Heart left ventricle (tissue), 16 donors: Measurements from ENCODE around the gene LIN28B. TPM values are rescaled to one million over a fixed set of nuclear protein-coding genes. Genes with fewer than 3 reads are reported as not detected.

Experiments
- ATAC-seq, 4 donors: fragments of 200-7000 bp; cut with Tn5 transposase; one replicate each; pipeline ENCODE4 v1.9.1; 2020 to 2022; ENCODE audit warnings: moderate library complexity in 4 of 4, mild to moderate bottlenecking in 3 of 4, moderate number of reproducible peaks in 1 of 4
- DNase-seq, 5 donors: peaks; one replicate each; pipeline ENCODE4 v3.0.0-alpha.2; 2020
- H3K27ac ChIP-seq, 12 donors: fragments of 200-600 bp; sonication (generic) in 4 of 12; one replicate each; pipeline versions ENCODE4 v1.5.0 to v1.8.0; 2016 to 2022; ENCODE audit warnings: mild to moderate bottlenecking in 2 of 12
- H3K27me3 ChIP-seq, 9 donors: fragments of 200-600 bp; sonication (generic) in 2 of 9; one replicate each; pipeline versions ENCODE4 v1.5.1 to v1.8.0; 2016 to 2022; ENCODE audit warnings: mild to moderate bottlenecking in 3 of 9
- H3K36me3 ChIP-seq, 9 donors: fragments of 200-600 bp; sonication (generic) in 2 of 9; one replicate each; pipeline versions ENCODE4 v1.5.0 to v1.8.0; 2018 to 2022; ENCODE audit warnings: mild to moderate bottlenecking in 2 of 9
- H3K4me1 ChIP-seq, 12 donors: fragments of 200-600 bp; sonication (generic) in 4 of 12; one replicate each; pipeline versions ENCODE4 v1.5.0 to v1.8.0; 2016 to 2022; ENCODE audit warnings: mild to moderate bottlenecking in 3 of 12
- H3K4me3 ChIP-seq, 12 donors: fragments of 200-600 bp; sonication (generic) in 4 of 12; one replicate each; pipeline versions ENCODE4 v1.5.0 to v1.8.0; 2017 to 2022; ENCODE audit warnings: mild to moderate bottlenecking in 9 of 12, moderate library complexity in 4 of 12
- H3K9me3 ChIP-seq, 12 donors: fragments of 200-600 bp; sonication (generic) in 4 of 12; one replicate each; pipeline versions ENCODE4 v1.5.0 to v1.8.0; 2016 to 2022; ENCODE audit warnings: mild to moderate bottlenecking in 1 of 12
- CTCF ChIP-seq, 12 donors: fragments of 200-600 bp; sonication (generic) in 4 of 12; IDR thresholded peaks; one replicate each; pipeline versions ENCODE4 v1.5.0 to v1.8.0; 2018 to 2022; ENCODE audit warnings: antibody characterized with exemption in 12 of 12, mild to moderate bottlenecking in 5 of 12
- POLR2A ChIP-seq, 2 donors: fragments of 450-650 bp; IDR thresholded peaks; one replicate each; pipeline ENCODE4 v1.6.1; 2017; ENCODE audit warnings: antibody characterized with exemption in 2 of 2, mild to moderate bottlenecking in 2 of 2, moderate library complexity in 2 of 2
- WGBS, 4 donors: extraction: QIAGEN DNeasy Blood & Tissue Kit in 2 of 4; methylation state at CpG; one replicate each; pipeline versions ENCODE4 v1.1.5 to v1.1.7; 2013 to 2018; 5-methylcytosine and 5-hydroxymethylcytosine counted together
- intact Hi-C, 10 donors: fragments of 100-400 bp; cut with DNase I; formaldehyde crosslinking; loops; one replicate each; pipeline versions ENCODE4 v1.11.1 to v1.14.2; 2022
- polyA plus RNA-seq, 2 donors: library from polyadenylated mRNA; stranded (reverse); fragments of 200-250 nt; gene quantifications; one replicate each; pipeline ENCODE4 v1.2.3, GENCODE V29; 2013
- total RNA-seq, 9 donors: library from RNA; depleted of rRNA in 2 of 9; stranded (reverse); fragments of >200 nt in 2 of 9; fragmentation: NEBNext Ultra II Directional in 3 of 9; extraction: Animal tissue kit (Norgen Biotek cat#: 25700) in 3 of 9; gene quantifications; one replicate each; pipeline versions ENCODE4 v1.1.0 to v1.2.4, GENCODE V29; 2016 to 2023
- donor health status: ischemic (EF 13 %, LVEDD 7.1; RV severe dilation, severe dysfunction).
- donor health status: healthy with polysubstance abuse.
- donor health status: DM: no; HTN: yes; CAD: no.
- donor health status: DM: no; HTN: no; CAD: no.
- donor health status: ischemic (EF 25% LVEDD 6.9; RV normal size, moderate dysfunction).
- donor health status: ischemic (EF 25% LVEDD 5.7; RV mildly dilated, moderate dysfunction).
- donor health status: healthy.
- donor health status: DM: yes; HTN: yes; CAD: no.
- donor health status: ischemic (EF 35%, LVEDD 5.7; RV mildly dilated, moderate dysfunction).
- donor health status: nonischemic (EF 11% LVEDD 7.7; RV severe dilation, severe dysfunction).
- donor health status: DM: yes; HTN: yes; CAD: no.
- donor health status: PGD.
- donor health status: ischemic (EF 29% LVEDD 5.4; RV normal size, mild dysfunction).
- donor health status: nonischemic (EF 23%, LVEDD 6.1; RV moderate dilation, normal function).

The LIN28B gene
- total and polyA plus RNA-seq, 11 donors, result not detected

DNA sequence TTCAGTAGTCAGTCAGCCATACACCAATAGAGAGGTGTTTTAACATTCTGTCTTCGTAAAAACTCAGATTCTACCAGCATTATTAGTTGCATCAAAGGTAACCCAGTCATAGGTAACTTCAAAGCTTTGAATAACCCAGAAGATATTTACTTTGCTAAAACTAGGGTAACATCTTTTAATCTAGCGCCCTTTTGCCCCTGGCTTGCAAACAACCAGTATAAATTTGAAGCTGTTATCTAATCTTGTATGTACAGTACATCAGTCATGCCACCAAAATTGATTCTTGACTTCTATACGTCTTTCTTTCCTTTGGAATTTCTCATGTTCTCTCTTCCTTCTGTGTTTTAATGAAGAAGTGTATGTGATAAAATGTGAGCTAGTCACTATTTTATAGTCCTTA, 109.3 kb downstream of the LIN28B start:
- 60 to 69% (median 64%) methylated on average over 3 of the region's 3 CpGs for WGBS, 4 donors

GRCh38 chr6:105066836-105067235, 109.9 kb downstream of the LIN28B start:
- WGBS, 4 donors, result 58 to 67% (median 60%) methylated on average over 3 of the region's 3 CpGs
- Histone ChIP-seq H3K27me3 (peaks cover 0 to 43% (median 1%) of the 10 kb centered on the region in 9 donors), H3K9me3 (no peaks in the 10 kb centered on the region)

More for the DNA sequence above, 109.3 kb downstream of the LIN28B start:
- intact Hi-C loops, result no loop called here
- DNase-seq (no peak), ATAC-seq (no peak)
- no peaks in the 10 kb centered on the region for H3K36me3 ChIP-seq
- TF ChIP-seq CTCF (IDR thresholded peaks at IDR 0.05), result no peak
- no peak for TF ChIP-seq POLR2A (IDR thresholded peaks at IDR 0.05)
- H3K4me3 ChIP-seq, result no peak overlapping the region
- H3K9me3 ChIP-seq, result no peaks in the 10 kb centered on the region
- no peaks in the 10 kb centered on the region for H3K4me1 ChIP-seq
- peaks cover 0 to 39% (median 0%) of the 10 kb centered on the region in 9 donors for H3K27me3 ChIP-seq
- no peak overlapping the region for H3K27ac ChIP-seq

DNA sequence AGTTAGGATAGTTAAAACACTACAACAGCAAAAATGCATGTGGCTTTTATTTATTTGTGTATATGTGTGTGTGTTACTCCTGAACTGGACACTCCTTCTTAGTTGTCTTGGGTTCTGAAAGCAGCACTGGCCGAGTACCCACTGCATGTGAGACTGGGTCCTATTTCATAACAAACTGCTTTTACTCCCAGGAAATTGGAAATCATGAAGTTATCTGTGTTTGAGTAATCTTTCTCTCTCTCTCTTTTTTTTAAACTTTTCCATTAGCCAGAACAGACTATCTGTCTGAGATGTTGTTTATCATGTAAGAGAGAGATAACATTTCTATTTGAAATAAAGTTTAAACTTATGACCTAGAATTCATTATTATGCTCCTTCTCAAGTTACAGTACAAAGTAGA, 110.4 kb downstream of the LIN28B start:
- Histone ChIP-seq H3K4me3 (no peak overlapping the region), H3K36me3 (no peaks in the 10 kb centered on the region), H3K4me1 (no peaks in the 10 kb centered on the region), H3K9me3 (no peaks in the 10 kb centered on the region), H3K27ac (no peak overlapping the region), H3K27me3 (peaks cover 0 to 46% (median 4%) of the 10 kb centered on the region in 9 donors)
- intact Hi-C loops, result no loop called here
- DNase-seq (no peak), ATAC-seq (no peak)
- TF ChIP-seq POLR2A (IDR thresholded peaks at IDR 0.05), result no peak
- TF ChIP-seq CTCF (IDR thresholded peaks at IDR 0.05), result no peak
- 23 to 47% (median 36%) methylated on average over 1 of the region's 1 CpG for WGBS, 4 donors

More at GRCh38 chr6:105066836-105067235, 109.9 kb downstream of the LIN28B start:
- Histone ChIP-seq H3K27ac (no peak overlapping the region), H3K4me3 (no peak overlapping the region), H3K36me3 (no peaks in the 10 kb centered on the region), H3K4me1 (no peaks in the 10 kb centered on the region)
- ATAC-seq (no peak), DNase-seq (no peak)
- TF ChIP-seq CTCF (IDR thresholded peaks at IDR 0.05), result no peak
- TF ChIP-seq POLR2A (IDR thresholded peaks at IDR 0.05), result no peak
- intact Hi-C loops, result no loop called here

DNA sequence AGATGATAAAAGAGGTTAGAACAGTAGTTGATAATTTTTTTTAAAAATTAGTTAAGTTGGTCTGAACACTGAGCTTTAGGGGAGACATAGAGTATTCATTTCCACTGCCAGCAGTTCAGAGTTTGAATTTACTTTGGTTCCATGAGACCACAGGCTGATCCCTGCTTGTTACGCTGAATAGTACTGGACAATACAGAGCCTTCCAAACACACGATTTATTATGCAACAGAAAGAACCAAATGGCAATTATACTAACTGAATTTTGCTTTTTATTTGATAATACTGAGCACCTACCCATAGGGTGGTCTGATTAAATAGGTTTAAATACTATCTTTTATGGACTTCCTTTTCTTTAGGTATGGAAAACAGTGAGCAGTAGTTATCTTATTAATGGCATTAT, 111.5 kb downstream of the LIN28B start:
- no peak for ATAC-seq
- intact Hi-C loops, result no loop called here
- Histone ChIP-seq H3K27ac (no peak overlapping the region), H3K9me3 (no peaks in the 10 kb centered on the region), H3K4me1 (no peaks in the 10 kb centered on the region), H3K36me3 (no peaks in the 10 kb centered on the region), H3K4me3 (no peak overlapping the region), H3K27me3 (peaks cover 0 to 50% (median 4%) of the 10 kb centered on the region in 9 donors)
- TF ChIP-seq POLR2A (IDR thresholded peaks at IDR 0.05) (no peak), CTCF (IDR thresholded peaks at IDR 0.05) (no peak)
- DNase-seq, result no peak
- 76 to 82% (median 79%) methylated on average over 2 of the region's 2 CpGs for WGBS, 4 donors
